Kidney tubule cell (primary cell): ENCODE data around the gene NAV2.
A peak's percentile ranks its signal among the peaks of the same experiment; 100 is the strongest.

Experiments
- DNase-seq: peaks from one replicate; pipeline ENCODE4 v3.0.0-alpha.2; 2018; ENCODE audit warnings: low spot score

The NAV2 gene

DNA sequence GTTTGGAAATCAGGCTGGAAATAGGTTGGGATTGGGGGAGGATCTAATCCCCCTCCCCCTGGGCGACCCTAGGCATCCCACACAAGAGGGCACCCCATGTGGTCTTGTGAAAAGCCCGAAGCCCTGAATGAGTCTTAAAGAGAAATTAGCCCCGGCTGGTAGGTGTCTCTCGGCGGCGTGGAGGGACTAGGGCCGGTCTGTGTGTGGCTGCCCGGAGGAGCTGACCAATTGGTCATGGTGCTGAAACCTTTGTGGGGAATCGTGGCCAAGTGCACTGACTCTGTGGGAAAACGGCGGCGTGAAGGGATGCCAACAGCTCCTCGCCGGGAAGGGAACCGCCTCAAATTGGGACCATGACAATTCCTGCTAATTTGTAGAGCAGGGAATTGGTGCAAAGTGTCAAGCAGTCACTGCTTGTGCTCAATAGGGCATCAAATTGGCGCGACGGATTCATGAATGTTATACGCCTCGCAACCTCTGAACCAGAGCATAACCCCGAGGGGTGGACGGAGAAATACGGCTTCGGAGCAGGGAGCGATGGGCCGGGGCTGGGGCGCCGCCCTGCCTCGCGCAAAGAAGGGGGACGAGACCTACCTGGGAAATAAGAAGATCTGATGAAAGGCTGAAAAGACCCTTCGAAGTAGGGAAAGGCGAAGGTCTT is 446.1 kb downstream of the NAV2 start:
- DNase-seq: peak; percentile 47

DNA sequence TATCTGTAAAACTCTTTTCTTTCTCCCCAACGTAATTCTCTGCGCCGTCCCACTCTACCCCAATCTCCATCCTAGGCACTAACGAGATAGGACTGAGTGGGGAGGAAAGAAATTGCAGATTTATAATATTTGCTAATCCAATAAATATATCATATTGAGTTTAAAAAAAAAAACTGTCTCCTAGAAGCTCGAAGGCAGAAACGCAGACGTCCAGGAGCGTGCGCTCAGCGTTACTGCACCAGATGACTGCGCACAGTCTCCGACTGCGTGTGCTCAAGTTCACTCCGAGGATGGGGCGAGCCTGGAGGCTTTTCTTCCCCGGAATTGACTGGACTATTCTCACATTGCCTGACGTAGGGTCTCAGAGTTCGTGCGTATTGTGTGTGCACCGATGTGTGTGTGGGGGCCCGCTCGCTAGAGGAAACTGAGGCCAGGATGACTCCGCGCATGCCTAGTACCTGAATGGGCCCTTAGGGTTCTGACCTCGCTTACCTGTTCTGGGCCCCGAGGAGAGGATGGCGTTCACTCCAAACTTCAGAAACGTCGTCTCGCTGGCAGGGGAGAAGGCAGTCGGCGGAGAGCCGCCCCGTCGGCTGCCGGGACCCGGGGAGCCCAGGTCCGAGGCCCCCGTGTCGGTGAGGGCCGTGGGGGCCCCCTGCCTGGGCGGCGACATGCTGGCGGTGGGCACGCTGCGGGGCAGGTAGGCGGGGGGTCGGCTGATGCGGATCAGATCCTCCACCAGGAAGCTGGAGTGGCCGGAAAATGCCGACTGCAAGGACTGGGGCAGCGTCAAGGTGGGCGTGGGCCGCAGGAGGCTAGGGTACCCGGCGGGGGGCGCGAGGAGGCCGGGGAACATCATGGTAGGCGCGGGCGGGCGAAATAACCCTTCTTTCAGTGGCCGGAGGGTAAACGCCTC is 447.1 kb downstream of the NAV2 start:
- DNase-seq: no peak

DNA sequence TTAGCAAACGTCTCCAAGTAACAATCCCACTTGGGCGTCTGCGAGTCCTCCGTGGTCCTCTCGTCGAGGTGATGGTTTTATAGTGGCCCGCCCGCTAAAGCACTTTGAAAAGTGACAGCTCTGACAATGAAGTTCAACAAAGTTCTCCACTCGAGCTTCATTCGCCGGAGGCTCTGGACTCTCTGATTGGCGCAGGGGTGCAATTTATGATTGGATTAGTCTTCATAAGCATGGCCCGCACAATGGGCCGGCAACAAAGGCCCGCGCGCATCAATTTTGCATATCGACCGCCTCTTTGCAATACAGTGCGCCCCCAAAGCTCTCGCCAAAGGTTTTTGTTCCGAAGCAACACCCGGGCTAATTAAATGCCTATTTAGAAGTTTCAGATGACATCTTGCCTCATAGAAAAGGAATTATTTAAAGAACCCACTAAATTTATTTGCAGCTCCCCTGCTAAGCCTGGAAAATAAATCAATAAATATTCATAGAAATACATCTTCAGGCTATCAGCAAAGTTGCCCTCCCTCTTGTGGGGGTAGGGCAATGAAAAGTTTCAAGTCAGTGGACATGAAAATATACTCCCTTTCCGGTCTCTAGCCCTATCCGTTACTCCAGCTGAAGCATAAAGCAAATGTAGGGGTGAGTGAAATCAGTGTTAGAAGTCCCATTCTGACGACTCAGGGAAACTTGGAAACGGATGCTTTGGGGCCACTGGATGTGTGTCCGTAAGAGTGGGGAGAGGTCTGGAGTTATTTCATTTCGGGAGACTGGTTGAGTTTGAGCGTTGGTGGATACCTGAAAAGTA is 448.0 kb downstream of the NAV2 start, which contains the start of gene DBX1:
Gene DBX1, minus strand, starts transcription at position 51 of the 805 bp plus-strand sequence. CDS start 151 bp downstream, outside the sequence.
- no peak for DNase-seq

DNA sequence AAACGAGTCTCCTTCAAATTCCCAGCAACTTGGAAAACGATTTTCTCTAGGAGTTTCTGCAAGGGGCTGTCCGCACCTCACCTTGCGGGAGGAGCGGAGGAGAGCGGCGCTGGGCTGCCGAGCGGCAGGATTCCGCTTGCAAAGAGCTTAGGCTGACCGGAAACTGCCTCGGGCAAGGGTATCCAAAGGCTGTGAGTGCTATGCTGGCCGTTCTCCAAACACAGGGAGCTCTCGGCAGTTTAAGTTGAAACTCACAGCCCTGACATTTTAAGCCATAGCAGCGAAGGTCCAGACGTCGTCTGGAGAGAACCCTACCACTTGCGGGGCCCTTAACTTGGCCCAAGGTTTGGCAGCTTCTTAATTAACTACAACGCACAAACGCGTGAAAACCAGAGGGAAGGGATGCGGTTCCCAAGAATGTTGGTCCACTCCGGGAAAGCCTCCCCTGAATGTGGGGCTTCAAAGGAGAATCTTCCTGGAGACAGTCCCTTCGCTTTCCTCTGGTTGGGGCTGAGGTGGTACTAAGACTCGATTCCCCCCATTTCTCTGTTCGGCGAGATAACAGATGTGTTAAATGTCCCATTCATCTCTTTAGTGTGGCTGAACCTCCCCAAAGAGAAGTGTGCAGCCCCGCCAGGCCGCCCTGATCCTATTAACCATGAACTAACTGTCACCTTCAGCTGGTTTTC is 448.7 kb downstream of the NAV2 start:
- DNase-seq: peak; percentile 6

DNA sequence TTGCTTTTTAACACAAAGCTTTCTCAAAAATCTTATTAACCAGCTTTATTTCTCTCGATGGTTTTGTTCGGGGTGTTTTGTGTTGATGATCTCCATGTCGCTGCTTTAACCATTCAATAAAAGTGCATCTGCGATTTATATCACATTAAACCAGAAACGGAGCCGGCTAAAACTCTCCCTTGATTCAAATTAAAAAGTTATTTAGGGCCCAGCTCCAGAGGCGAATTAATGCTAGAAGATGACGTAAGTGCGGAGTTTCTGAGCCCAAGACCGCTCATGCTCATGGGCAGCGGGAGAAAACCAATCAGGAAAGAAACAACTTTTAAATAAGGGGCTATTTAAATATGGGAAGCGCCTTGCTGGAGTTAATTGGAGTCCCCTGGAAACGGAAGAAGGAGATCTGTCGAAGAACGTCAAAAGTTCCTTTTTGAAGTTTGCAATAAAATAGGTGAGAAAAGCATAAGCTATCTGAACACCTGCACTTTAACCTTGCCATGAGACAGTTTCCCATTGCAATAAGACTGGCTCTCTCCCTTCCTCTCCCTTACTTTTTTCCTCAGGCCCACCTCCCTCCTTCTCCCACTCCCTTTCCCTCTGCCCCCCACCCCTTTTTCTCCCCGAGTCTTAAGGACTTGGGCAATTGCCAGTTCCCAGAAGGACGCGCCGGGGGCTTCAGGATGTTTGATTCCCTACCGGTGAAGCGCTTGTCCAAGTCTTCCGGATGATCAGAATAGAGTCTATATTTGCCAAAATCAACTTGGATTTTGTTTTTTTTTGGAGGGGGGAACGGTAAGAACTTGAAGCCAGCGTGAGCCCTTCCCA is 449.5 kb downstream of the NAV2 start:
- no peak for DNase-seq

DNA sequence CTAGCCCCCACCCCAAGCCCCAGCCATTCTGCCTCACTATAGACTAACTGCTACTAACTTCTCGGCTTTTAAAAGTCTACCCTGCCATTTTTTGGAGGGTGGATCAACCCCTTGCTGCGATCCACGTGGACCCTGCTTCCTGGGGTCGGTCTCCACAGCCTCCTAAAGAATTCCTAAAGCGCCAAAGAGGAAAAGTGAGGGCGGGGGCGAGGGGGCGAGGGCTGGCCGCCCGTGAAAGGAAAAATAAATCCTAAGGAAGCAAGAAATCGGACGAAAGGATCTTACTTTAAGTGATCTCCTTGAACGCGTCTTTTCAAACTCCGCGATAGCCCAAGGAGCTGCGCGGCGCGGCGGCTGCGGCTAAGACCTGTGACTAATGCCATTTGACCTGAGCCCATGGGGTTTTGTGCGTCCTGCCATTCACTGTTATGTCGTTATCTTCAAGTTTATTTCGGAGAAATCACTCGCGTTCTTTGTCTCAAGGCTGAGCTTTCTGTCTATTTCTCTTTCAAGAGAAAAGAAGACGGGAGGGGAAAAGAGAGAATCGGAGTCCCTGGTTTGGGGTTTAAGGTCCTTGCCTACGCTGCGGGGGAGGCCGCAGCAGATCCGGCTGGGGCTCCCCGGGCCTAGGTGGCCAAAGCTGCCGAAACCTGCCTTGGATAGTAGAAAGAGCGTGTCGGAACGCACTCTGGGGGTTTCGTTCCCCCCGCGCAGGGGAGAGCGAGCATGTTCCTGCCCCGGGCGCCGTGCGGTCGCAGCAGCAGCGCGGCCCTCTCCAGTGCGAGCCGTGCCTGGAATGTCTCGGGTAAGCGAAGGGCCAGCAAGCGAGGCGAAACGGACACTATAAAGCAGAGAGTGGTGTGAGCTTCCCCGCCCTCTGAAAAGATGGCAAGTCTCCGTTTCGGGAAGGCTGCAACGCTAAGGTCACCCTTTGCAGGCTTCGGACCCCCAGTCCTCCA is 450.5 kb downstream of the NAV2 start:
- DNase-seq: peak; percentile 33

DNA sequence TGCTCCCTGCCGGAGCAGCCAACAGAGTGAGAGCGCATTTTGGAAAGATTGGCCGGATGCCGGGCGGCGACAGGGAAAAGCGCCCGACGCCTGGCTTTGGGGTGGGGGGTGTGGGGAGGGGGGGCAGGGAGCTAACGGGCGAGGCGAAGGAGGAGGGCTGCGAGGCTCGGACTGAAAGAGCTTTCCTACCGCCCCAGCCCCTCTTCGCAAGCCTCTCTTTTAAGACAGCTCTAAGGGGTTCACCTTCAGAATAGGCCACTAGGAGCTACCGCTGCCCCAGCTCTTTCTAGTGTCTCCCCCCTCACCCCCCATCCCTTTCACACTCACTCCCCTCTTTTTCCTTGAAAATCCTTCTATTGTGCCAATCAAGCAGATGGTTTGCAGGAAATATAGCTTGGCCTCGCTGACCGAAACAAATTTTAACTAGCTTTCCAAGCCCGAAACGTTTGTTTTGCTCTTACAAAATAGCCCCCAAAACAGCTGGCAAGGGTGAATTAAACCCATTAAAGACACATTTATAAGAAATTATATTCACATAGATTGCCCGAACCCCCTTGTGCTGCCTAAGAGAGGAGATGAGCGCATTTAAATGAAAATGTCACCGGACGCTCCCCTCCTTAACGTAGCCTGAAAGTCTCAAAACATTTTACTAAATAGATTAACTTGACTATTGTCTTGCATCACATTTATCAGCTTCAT is 451.3 kb downstream of the NAV2 start:
- DNase-seq: no peak
